Measurements from ENCODE around the gene CEP57L1.
"Not testable (repeated sequence)": the region's sequence is repeated elsewhere in the genome, so short reads cannot be mapped to it uniquely, and the experiment has no call there.

CEP57L1 gene

GRCh38 chr6:109179507-109179906, 84.2 kb downstream of the CEP57L1 start:
- no peak for DNase-seq

- DNase-seq, result no peak
These were observed 87.3 kb downstream of the CEP57L1 start for GRCh38 chr6:109182578-109182977.

- DNase-seq, result no peak
These were observed 87.9 kb downstream of the CEP57L1 start for GRCh38 chr6:109183109-109183650.

GRCh38 chr6:109184638-109185037, 89.3 kb downstream of the CEP57L1 start:
- no peak for DNase-seq

GRCh38 chr6:109186012-109186411, 90.7 kb downstream of the CEP57L1 start:
- no peak for DNase-seq

GRCh38 chr6:109187399-109188114, 92.2 kb downstream of the CEP57L1 start:
- DNase-seq, result peak; percentile 15

GRCh38 chr6:109188115-109188411, 92.8 kb downstream of the CEP57L1 start:
- DNase-seq, result no peak

GRCh38 chr6:109191368-109191767, 96.1 kb downstream of the CEP57L1 start:
- not testable (repeated sequence) for DNase-seq

GRCh38 chr6:109192865-109193264, 97.6 kb downstream of the CEP57L1 start:
- no peak for DNase-seq

- DNase-seq, result no peak
These were observed 99.6 kb downstream of the CEP57L1 start for GRCh38 chr6:109194880-109195279.

GRCh38 chr6:109197061-109197460, 101.8 kb downstream of the CEP57L1 start:
- DNase-seq, result no peak

- no peak for DNase-seq
These were observed 107.3 kb downstream of the CEP57L1 start for GRCh38 chr6:109202409-109203264.

GRCh38 chr6:109204511-109204910, 109.2 kb downstream of the CEP57L1 start:
- no peak for DNase-seq

GRCh38 chr6:109212683-109213082, 117.4 kb downstream of the CEP57L1 start:
- DNase-seq, result no peak

Data from NCI-H526 treated with DMSO at 0.1 percent for 48 hours (cell line).